Stomach (tissue), 9 donors: Measurements from ENCODE around the gene IFNB1. TPM values are rescaled to one million over a fixed set of nuclear protein-coding genes. Genes with fewer than 3 reads are reported as not detected.

Experiments used
- DNase-seq, 2 donors: peaks; one replicate each; pipeline versions ENCODE4 v3.0.0 to v3.0.0-alpha.2; 2013 to 2019
- H3K27ac ChIP-seq, 5 donors: fragments of 200-600 bp in 4 of 5; sonication (generic) in 4 of 5; one replicate each; pipeline ENCODE4 v1.5.1; 2013 to 2019; ENCODE audit warnings: mild to moderate bottlenecking in 1 of 5, moderate library complexity in 1 of 5
- H3K27me3 ChIP-seq, 3 donors: fragments of 200-600 bp; sonication (generic); one replicate each; pipeline ENCODE4 v1.5.1; 2017 to 2019; ENCODE audit warnings: mixed run types in 1 of 3
- H3K36me3 ChIP-seq, 4 donors: fragments of 200-600 bp; sonication (generic); 1 replicate in 3 of 4; 2 replicates in 1 of 4; pipeline ENCODE4 v1.5.1; 2016 to 2019
- H3K4me1 ChIP-seq, 4 donors: fragments of 200-600 bp; sonication (generic); one replicate each; pipeline ENCODE4 v1.5.1; 2016 to 2019
- H3K4me3 ChIP-seq, 4 donors: fragments of 200-600 bp; sonication (generic) in 3 of 4; one replicate each; pipeline ENCODE4 v1.5.1; 2016 to 2019; ENCODE audit warnings: mild to moderate bottlenecking in 1 of 4
- H3K9me3 ChIP-seq, 4 donors: fragments of 200-600 bp; sonication (generic); one replicate each; pipeline ENCODE4 v1.5.1; 2016 to 2019
- CTCF ChIP-seq, 7 experiments: fragments of 450-650 bp in 4 of 7; fragments of 200-600 bp in 3 of 7; sonication (generic) in 3 of 7; IDR thresholded peaks; one replicate each; pipeline ENCODE4 v1.5.1; 2016 to 2019; ENCODE audit warnings: antibody characterized with exemption in 7 of 7, control low read depth in 2 of 7, mild to moderate bottlenecking in 1 of 7
- EP300 ChIP-seq: sonication (generic); formaldehyde crosslinking; IDR thresholded peaks from one replicate; pipeline ENCODE4 v1.6.1; 2017; ENCODE audit warnings: antibody characterized with exemption
- POLR2A ChIP-seq, 4 donors: fragments of 450-650 bp; IDR thresholded peaks; one replicate each; pipeline ENCODE4 v1.6.1; 2016; ENCODE audit warnings: antibody characterized with exemption in 4 of 4, control low read depth in 2 of 4, mild to moderate bottlenecking in 1 of 4, moderate library complexity in 1 of 4
- POLR2AphosphoS5 ChIP-seq, 3 donors: sonication (generic); formaldehyde crosslinking; IDR thresholded peaks; one replicate each; pipeline ENCODE4 v1.6.1; 2016; ENCODE audit warnings: antibody characterized with exemption in 3 of 3
- WGBS, 5 donors: extraction: QIAGEN DNeasy Blood & Tissue Kit in 3 of 5; methylation state at CpG; one replicate each; pipeline versions ENCODE4 v1.1.5 to v1.1.7; 2013 to 2018; 5-methylcytosine and 5-hydroxymethylcytosine counted together
- intact Hi-C: fragments of 100-400 bp; cut with DNase I; formaldehyde crosslinking; loops from one replicate; pipeline ENCODE4 v1.15.1; 2023; ENCODE audit warnings: low total_unique reads
- polyA plus RNA-seq, 3 donors: library from polyadenylated mRNA; stranded (reverse); fragments of 200-250 nt; gene quantifications; one replicate each; pipeline ENCODE4 v1.2.3, GENCODE V29; 2013
- total RNA-seq, 5 donors: library from RNA; depleted of rRNA; stranded (reverse); fragments of >200 nt; gene quantifications; one replicate each; pipeline versions ENCODE4 v1.1.0 to v1.2.3, GENCODE V29; 2014 to 2016
- donor health status: healthy with polysubstance abuse.
- donor health status: Bipolar disorder and iron deficiency.
- donor health status: healthy.

IFNB1 gene
- total and polyA plus RNA-seq, 8 donors, result not detected

- no peak overlapping the region for H3K4me3 ChIP-seq
- H3K36me3 ChIP-seq, result no peaks in the 10 kb centered on the region
- no peaks in the 10 kb centered on the region for H3K4me1 ChIP-seq
- peaks cover 0 to 13% (median 10%) of the 10 kb centered on the region in 4 donors for H3K9me3 ChIP-seq
- WGBS, 5 donors, result 88 to 95% (median 90%) methylated on average over 1 of the region's 1 CpG
- H3K27me3 ChIP-seq, result no peaks in the 10 kb centered on the region
- H3K27ac ChIP-seq, result no peak overlapping the region
- no peak for DNase-seq
- TF ChIP-seq POLR2AphosphoS5 (IDR thresholded peaks at IDR 0.05), result no peak
- no peak for TF ChIP-seq CTCF (IDR thresholded peaks at IDR 0.05)
- no peak for TF ChIP-seq POLR2A (IDR thresholded peaks at IDR 0.05)
- no peak for TF ChIP-seq EP300
- intact Hi-C loops, result no loop called here
Observed at GRCh38 chr9:21085005-21085404, 7.3 kb upstream of the IFNB1 start.

- no peak for DNase-seq
- peaks cover 0 to 13% (median 10%) of the 10 kb centered on the region in 4 donors for H3K9me3 ChIP-seq
- H3K4me3 ChIP-seq, result no peak overlapping the region
- no peak overlapping the region for H3K27ac ChIP-seq
- H3K36me3 ChIP-seq, result no peaks in the 10 kb centered on the region
- H3K4me1 ChIP-seq, result no peaks in the 10 kb centered on the region
- TF ChIP-seq POLR2A (IDR thresholded peaks at IDR 0.05) (no peak), EP300 (no peak), POLR2AphosphoS5 (IDR thresholded peaks at IDR 0.05) (no peak), CTCF (IDR thresholded peaks at IDR 0.05) (no peak)
- intact Hi-C loops, result no loop called here
- H3K27me3 ChIP-seq, result no peaks in the 10 kb centered on the region
Observed at GRCh38 chr9:21084242-21084850, 6.6 kb upstream of the IFNB1 start.

- no peaks in the 10 kb centered on the region for H3K4me1 ChIP-seq
- no peaks in the 10 kb centered on the region for H3K27me3 ChIP-seq
- no peak for TF ChIP-seq CTCF (IDR thresholded peaks at IDR 0.05)
- TF ChIP-seq EP300, result no peak
- TF ChIP-seq POLR2AphosphoS5 (IDR thresholded peaks at IDR 0.05), result no peak
- TF ChIP-seq POLR2A (IDR thresholded peaks at IDR 0.05), result no peak
- intact Hi-C loops, result no loop called here
- H3K4me3 ChIP-seq, result no peak overlapping the region
- no peak for DNase-seq
- no peaks in the 10 kb centered on the region for H3K36me3 ChIP-seq
- H3K9me3 ChIP-seq, result peaks cover 0 to 12% (median 10%) of the 10 kb centered on the region in 4 donors
- WGBS, 5 donors, result 67 to 77% (median 74%) methylated on average over 4 of the region's 4 CpGs
- no peak overlapping the region for H3K27ac ChIP-seq
Observed at GRCh38 chr9:21082671-21083070, 4.9 kb upstream of the IFNB1 start.

GRCh38 chr9:21081999-21082398 lies 4.3 kb upstream of the IFNB1 start:
- no peaks in the 10 kb centered on the region for H3K4me1 ChIP-seq
- no peak for TF ChIP-seq EP300
- TF ChIP-seq POLR2AphosphoS5 (IDR thresholded peaks at IDR 0.05), result no peak
- no peak for TF ChIP-seq POLR2A (IDR thresholded peaks at IDR 0.05)
- TF ChIP-seq CTCF (IDR thresholded peaks at IDR 0.05), result no peak
- H3K27ac ChIP-seq, result no peak overlapping the region
- 41 to 57% (median 51%) methylated on average over 4 of the region's 4 CpGs for whole genome bisulfite sequencing, 5 donors
- peaks cover 0 to 7% (median 5%) of the 10 kb centered on the region in 4 donors for H3K9me3 ChIP-seq
- no peaks in the 10 kb centered on the region for H3K27me3 ChIP-seq
- intact Hi-C loops, result no loop called here
- H3K36me3 ChIP-seq, result no peaks in the 10 kb centered on the region
- DNase-seq, result no peak
- no peak overlapping the region for H3K4me3 ChIP-seq
